Right cardiac atrium (tissue), 5 donors: ENCODE measurements around the gene EIPR1. TPM values are rescaled to one million over a fixed set of nuclear protein-coding genes. Genes with fewer than 3 reads are reported as not detected.
A peak's percentile ranks its signal among the peaks of the same experiment; 100 is the strongest.

Experiments
- ATAC-seq, 2 donors: fragments of 200-7000 bp; cut with Tn5 transposase; one replicate each; pipeline versions ENCODE4 v1.8.0 to v1.9.1; 2020; ENCODE audit warnings: moderate library complexity in 2 of 2, mild to moderate bottlenecking in 1 of 2
- DNase-seq, 3 donors: peaks; one replicate each; pipeline ENCODE4 v3.0.0-alpha.2; 2020
- H3K27ac ChIP-seq: one replicate; pipeline ENCODE4 v1.5.1; 2013; ENCODE audit warnings: mild to moderate bottlenecking, low read length, control low read depth, moderate library complexity
- H3K27me3 ChIP-seq: one replicate; pipeline ENCODE4 v1.6.1; 2013; ENCODE audit not compliant: control insufficient read depth, insufficient read depth
- H3K4me1 ChIP-seq: one replicate; pipeline ENCODE4 v1.6.1; 2013; ENCODE audit warnings: low read length; ENCODE audit not compliant: control insufficient read depth, insufficient read depth
- H3K4me3 ChIP-seq: one replicate; pipeline ENCODE4 v1.5.1; 2013; ENCODE audit warnings: low read length, control low read depth
- H3K9me3 ChIP-seq: one replicate; pipeline ENCODE4 v1.6.1; 2013; ENCODE audit warnings: low read length; ENCODE audit not compliant: control insufficient read depth
- WGBS: extraction: QIAGEN DNeasy Blood & Tissue Kit; methylation state at CpG from one replicate; pipeline ENCODE4 v1.1.7; 2013; 5-methylcytosine and 5-hydroxymethylcytosine counted together
- intact Hi-C, 4 donors: fragments of 100-400 bp; cut with DNase I; formaldehyde crosslinking; loops; one replicate each; pipeline versions ENCODE4 v1.11.0 to v1.14.0; 2022 to 2023
- polyA plus RNA-seq: library from polyadenylated mRNA; stranded (reverse); fragments of 200-250 nt; gene quantifications from one replicate; pipeline ENCODE4 v1.2.3, GENCODE V29; 2013
- total RNA-seq, 4 donors: library from RNA; stranded (reverse); fragmentation: NEBNext Ultra II Directional; extraction: Animal tissue kit (Norgen Biotek cat#: 25700); gene quantifications; one replicate each; pipeline ENCODE4 v1.2.1, GENCODE V29; 2021
- donor health status: healthy with polysubstance abuse.
- donor health status: DM: no; HTN: yes; CAD: no.
- donor health status: DM: no; HTN: no; CAD: no.
- donor health status: DM: no; HTN: yes; CAD: no; lungs with severe emphysema.
- donor health status: DM: yes; HTN: yes; CAD: no.

Gene EIPR1
- total and polyA plus RNA-seq, 5 donors = 8.4 to 12.2 (median 10.6) TPM

DNA sequence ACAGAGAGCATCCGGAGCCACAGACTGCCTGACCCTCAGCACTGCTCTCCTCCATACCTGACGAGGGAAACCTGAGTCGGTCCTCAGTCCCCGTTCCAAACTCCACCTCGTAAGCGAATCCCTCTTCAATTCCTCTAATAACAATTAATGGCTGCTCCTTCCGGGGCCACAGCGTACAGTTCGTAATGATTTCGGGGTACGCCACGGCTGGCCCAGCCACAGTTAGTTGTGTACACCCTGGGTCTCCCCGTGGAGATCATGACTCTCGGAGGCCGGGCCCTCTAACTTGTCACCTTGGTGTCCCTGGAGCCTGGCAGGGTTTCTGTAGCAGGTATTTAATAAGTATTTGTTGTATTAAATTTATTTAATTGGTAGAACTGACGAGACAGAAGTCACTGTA is 121.5 kb downstream of the EIPR1 start:
- intact Hi-C loops = no loop called here
- H3K4me1 ChIP-seq = no peaks in the 10 kb centered on the region
- no peaks in the 10 kb centered on the region for H3K9me3 ChIP-seq
- no peak for ATAC-seq
- no peak overlapping the region for H3K27ac ChIP-seq
- no peak overlapping the region for H3K4me3 ChIP-seq
- no peaks in the 10 kb centered on the region for H3K27me3 ChIP-seq
- 96% methylated on average over 16 of the region's 16 CpGs for WGBS
- no peak for DNase-seq

DNA sequence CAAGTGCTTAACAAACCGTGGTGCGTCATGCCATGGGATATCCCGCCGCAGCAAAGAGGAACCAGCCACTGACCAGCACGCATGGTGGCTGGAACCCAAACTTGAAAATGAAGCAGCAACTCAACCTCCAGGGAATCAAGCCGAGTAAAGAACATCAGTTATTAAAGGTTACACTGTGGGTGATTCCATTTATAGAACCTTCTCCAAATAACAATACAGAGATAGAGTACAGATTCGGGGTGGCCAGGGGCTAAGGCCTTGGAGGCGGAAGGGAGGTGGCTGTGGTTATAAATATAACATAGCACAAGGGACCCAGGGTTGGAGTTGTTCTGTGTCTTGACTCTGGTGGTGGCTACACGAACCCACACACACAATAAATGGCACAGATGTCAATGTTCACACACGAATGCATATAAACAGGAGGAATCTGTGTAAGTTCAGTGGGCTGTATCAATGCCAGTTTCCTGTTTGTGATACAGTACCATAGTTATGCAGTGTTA is 123.1 kb downstream of the EIPR1 start:
- Histone ChIP-seq H3K27me3 (no peaks in the 10 kb centered on the region), H3K4me3 (no peak overlapping the region), H3K4me1 (no peaks in the 10 kb centered on the region), H3K27ac (no peak overlapping the region), H3K9me3 (no peaks in the 10 kb centered on the region)
- WGBS = 88% methylated on average over 10 of the region's 10 CpGs
- intact Hi-C loops = no loop called here
- no peak for ATAC-seq
- DNase-seq = no peak

DNA sequence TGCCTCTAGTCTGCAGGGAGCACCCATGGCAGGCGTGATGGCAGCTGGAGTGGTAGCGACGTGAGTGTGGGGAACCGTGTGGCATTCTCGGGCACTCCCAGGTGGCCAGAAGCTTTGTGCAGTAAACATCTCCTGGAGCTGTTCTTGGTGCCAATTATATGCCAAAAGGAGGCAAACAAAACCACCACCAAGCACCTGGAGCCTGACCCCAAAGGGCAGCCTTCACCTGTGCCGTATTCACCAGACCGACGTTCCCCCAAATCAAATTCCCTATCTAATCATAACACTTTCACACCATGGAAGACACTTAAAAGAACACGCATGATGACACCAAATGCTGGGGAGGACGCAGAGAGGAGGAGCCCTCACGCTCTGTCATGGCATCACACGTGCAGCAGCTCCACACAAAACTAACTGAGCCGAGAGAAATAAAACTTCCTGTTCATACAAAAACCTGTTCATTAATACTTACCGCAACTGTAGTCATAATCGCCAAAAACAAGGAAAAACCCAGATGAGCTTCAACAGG is 123.6 kb downstream of the EIPR1 start:
- Histone ChIP-seq H3K9me3 (no peaks in the 10 kb centered on the region), H3K4me3 (no peak overlapping the region), H3K4me1 (no peaks in the 10 kb centered on the region), H3K27ac (no peak overlapping the region), H3K27me3 (no peaks in the 10 kb centered on the region)
- DNase-seq (no peak), ATAC-seq (no peak)
- WGBS = 90% methylated on average over 15 of the region's 15 CpGs
- intact Hi-C loops = no loop called here

DNA sequence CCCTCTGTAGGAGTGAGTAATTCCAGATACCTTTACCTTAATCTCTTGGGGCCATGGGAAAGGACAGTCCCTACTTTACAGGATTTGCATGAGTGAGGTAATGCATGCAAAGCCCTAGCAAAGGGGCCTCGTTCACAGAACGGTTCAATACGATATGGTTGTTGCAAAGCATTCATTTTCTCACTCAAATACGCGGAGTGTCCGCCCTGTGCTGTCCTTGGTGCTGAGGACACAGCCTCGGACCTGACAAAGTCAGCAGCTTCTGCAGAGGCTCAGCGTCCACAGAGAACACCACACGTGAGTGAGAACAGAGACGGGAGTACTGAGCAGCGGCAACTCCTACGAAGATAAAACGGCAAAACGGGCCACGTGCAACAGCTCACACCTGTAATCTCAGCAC is 125.7 kb downstream of the EIPR1 start:
- no peak for DNase-seq
- peak in 1 of 2 donors; percentile 22 for ATAC-seq
- intact Hi-C loops = no loop called here
- Histone ChIP-seq H3K4me3 (no peak overlapping the region), H3K9me3 (no peaks in the 10 kb centered on the region), H3K4me1 (no peaks in the 10 kb centered on the region), H3K27me3 (no peaks in the 10 kb centered on the region), H3K27ac (no peak overlapping the region)
- WGBS = 59% methylated on average over 15 of the region's 15 CpGs

DNA sequence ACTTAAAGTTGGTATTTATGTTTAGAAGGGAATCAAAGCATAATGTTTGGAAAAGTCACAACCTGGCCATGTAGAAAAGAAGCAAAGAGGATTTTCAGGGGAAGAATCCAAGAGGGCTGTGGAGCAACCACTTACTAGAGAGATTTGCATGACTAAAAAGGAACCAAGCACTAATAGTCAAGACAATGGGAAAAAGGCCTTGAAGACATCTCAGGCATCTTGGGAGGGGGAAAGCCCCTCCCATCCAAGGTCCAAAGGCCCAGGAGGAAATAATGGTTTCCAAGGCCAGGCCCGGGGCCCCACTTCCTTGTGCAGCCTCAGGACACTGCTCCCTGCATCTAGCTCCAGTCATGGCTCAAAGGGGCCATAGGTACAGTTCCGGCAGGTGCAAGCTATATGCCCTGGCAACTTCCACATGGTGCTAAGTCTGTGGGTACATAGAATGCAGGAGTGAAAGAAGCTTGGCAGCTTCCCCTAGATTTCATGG is 128.1 kb downstream of the EIPR1 start:
- H3K4me3 ChIP-seq = no peak overlapping the region
- no peak for DNase-seq
- WGBS = 95% methylated on average over 2 of the region's 2 CpGs
- no peaks in the 10 kb centered on the region for H3K4me1 ChIP-seq
- H3K9me3 ChIP-seq = no peaks in the 10 kb centered on the region
- H3K27me3 ChIP-seq = no peaks in the 10 kb centered on the region
- ATAC-seq = no peak
- no peak overlapping the region for H3K27ac ChIP-seq
- intact Hi-C loops = no loop called here

DNA sequence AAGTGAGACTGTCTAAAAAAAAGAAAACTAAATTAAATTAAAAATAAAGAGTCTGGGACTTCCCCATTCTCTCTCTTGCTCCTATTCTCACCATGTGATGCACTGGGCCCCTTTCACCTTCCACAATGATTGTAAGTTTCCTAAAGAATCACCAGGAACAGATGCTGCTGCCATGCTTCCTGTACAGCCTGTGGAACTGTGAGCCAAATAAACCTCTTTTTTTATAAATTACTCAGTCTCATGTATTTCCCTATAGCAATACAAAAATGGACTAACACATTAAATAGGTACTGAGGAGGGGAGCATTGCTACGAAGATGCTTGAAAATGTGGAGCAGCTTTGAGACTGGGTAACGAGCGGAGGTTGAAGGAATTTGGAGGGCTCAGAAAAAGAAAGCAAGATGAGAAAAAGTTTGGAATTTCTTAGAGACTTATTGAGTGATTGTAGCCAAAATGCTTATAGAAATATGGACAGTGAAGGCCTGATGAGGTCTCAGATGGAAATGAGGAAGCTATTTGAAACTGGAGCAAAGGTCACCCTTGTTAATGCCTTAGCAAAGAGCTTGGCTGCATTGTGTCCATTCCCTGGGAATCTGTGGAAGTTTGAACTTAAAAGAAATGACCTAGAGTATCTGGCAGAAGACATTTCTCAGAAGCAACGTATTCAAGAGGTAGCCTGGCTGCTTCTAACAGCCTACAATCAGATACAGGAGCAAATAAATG is 128.7 kb downstream of the EIPR1 start:
- 91% methylated on average over 4 of the region's 4 CpGs for WGBS

DNA sequence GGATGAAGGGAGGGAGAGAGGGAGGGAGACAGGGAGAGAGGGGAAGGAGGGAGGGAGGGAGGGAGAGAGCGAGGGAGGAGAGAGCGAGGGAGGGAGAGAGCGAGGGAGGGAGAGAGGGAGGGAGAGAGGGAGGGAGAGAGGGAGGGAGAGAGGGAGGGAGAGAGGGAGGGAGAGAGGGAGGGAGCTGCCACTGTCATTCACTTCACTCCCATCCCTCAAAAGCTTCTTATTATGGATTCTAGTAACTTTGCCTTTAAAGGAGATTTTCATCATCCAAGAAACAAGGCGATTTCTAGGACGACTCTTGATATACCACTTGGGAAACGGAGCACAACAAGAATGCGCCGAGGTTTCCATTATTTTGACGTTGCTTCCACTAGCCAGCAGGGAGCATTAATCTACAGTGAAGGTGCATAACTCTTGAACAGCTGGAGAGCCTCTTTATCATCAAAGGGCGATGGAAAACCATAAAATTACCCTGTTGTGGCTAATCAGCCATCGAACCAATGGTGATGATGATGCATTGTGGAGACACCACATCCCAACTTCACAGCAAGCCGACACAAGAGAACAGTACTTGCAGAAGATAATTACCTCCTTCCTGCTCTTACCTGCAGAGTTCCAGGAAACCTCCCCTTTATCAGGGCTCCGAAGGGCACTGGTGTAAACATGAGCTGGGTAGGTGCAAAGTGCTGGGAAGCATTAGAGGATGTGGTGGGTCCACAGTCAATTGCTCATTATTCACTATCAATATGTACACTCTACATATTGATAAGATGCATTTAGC is 130.5 kb downstream of the EIPR1 start:
- Histone ChIP-seq H3K4me3 (no peak overlapping the region), H3K4me1 (no peaks in the 10 kb centered on the region), H3K27ac (no peak overlapping the region), H3K27me3 (no peaks in the 10 kb centered on the region), H3K9me3 (no peaks in the 10 kb centered on the region)
- intact Hi-C loops = no loop called here
- 82% methylated on average over 10 of the region's 13 CpGs for WGBS
- ATAC-seq = no peak
- no peak for DNase-seq

More for the DNA sequence above, 128.7 kb downstream of the EIPR1 start:
- no peak for DNase-seq
- Histone ChIP-seq H3K27me3 (no peaks in the 10 kb centered on the region), H3K4me3 (no peak overlapping the region), H3K4me1 (no peaks in the 10 kb centered on the region), H3K27ac (no peak overlapping the region), H3K9me3 (no peaks in the 10 kb centered on the region)
- ATAC-seq = no peak
- intact Hi-C loops = no loop called here

DNA sequence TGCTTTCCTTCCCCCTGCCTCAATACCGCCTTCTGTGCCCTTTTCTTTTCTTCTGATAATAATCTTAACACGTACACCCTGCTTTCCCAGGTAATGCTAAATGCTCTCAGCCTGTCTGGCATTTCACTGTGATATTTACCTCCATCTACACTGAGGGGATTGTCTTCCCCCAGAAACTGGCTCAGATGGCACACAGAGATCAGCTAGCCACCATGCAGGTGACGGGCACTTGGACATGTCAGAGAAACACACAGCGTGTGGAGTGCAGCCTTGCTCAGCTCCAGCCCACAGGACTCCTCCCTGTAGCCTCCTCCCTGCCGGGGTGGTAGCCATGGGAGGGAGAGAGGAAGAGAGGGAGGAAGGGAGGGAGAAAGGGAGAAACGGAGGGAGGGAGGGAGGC is 131.2 kb downstream of the EIPR1 start:
- intact Hi-C loops = no loop called here
- ATAC-seq (no peak), DNase-seq (no peak)
- Histone ChIP-seq H3K9me3 (no peaks in the 10 kb centered on the region), H3K27ac (no peak overlapping the region), H3K4me3 (no peak overlapping the region), H3K27me3 (no peaks in the 10 kb centered on the region), H3K4me1 (no peaks in the 10 kb centered on the region)
- 74% methylated on average over 5 of the region's 6 CpGs for WGBS

DNA sequence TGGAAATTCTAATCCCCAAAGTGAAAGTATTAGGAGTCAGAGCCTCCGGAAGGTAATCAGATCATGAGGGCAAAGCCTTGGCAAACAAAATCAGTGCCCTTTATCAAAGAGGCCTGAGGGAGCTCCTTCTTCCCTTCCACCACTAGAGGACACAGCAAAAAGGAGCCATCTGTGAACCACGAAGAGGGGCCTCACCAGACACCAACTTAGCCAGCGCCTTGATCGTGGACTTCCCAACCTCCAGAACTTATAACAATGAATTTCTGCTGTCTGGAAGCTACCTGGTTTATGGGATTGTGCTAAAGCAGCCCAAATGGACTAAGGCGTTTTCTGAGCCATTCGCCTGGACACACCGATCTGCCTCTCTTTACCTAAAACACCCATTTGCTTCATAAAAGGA is 133.1 kb downstream of the EIPR1 start:
- DNase-seq (no peak), ATAC-seq (no peak)
- Histone ChIP-seq H3K9me3 (no peaks in the 10 kb centered on the region), H3K27me3 (no peaks in the 10 kb centered on the region), H3K27ac (no peak overlapping the region), H3K4me3 (no peak overlapping the region), H3K4me1 (no peaks in the 10 kb centered on the region)
- intact Hi-C loops = no loop called here
- WGBS = 95% methylated on average over 7 of the region's 7 CpGs

DNA sequence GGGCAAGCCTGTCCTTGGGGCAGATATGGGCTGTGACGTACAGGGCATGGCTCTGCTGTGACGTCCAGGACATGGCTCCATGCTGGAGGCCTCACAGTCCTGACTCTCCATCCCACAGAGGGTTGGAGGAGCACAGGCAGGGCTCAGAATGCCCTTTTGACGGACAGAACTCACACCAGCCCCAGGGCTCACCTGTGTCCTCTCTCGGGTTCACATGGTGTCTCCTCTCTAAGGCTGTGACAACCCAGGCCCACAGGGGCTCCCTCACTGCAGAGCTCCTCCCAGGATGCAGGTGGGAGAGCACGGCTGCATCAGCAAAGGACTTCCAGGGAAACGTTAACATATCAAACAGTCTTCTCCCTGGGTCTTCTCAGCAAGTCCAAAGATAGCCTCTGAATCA is 133.8 kb downstream of the EIPR1 start:
- intact Hi-C loops = no loop called here
- no peaks in the 10 kb centered on the region for H3K4me1 ChIP-seq
- 90% methylated on average over 6 of the region's 6 CpGs for WGBS

DNA sequence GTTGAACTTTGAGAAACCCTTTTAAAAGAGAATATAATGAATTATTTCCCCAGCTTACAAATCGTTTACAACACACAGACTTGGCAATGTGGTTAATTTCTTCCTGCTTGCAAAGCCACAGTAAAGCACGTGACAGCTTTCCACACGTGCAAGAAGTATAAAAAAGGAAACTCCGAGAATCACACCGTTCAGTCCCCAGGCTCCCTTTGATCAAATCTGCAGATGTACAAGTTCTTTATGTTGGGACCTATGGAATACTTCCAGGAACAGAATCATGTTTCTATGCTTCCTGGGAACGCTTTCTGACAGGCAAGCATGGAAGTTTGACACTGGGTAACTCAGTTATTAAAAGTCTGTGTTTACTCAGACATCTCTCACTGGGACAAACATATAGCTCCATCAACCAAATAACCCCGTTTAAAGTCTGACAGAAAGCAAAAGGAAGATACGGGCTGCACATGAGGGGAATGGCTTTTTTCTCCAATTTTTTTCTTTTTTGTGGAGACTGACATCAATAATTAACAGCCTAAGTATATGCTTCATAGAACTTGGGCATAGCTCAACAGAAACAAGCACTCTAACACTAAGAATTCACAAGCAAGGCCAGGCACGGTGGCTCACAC is 134.8 kb downstream of the EIPR1 start:
- ATAC-seq (no peak), DNase-seq (no peak)
- 67% methylated on average over 9 of the region's 9 CpGs for WGBS

More for the DNA sequence above, 133.8 kb downstream of the EIPR1 start:
- no peak for DNase-seq
- H3K27ac ChIP-seq = no peak overlapping the region
- H3K27me3 ChIP-seq = no peaks in the 10 kb centered on the region
- no peak for ATAC-seq
- no peaks in the 10 kb centered on the region for H3K9me3 ChIP-seq
- no peak overlapping the region for H3K4me3 ChIP-seq

More for the DNA sequence above, 134.8 kb downstream of the EIPR1 start:
- no peaks in the 10 kb centered on the region for H3K4me1 ChIP-seq
- intact Hi-C loops = no loop called here
- H3K27ac ChIP-seq = no peak overlapping the region
- no peak overlapping the region for H3K4me3 ChIP-seq
- no peaks in the 10 kb centered on the region for H3K27me3 ChIP-seq
- no peaks in the 10 kb centered on the region for H3K9me3 ChIP-seq
